GM12865 (cell line): ENCODE measurements around the gene ZNF683.

ENCODE experiments used
- DNase-seq: peaks from one replicate; pipeline ENCODE4 v3.0.0; 2010; ENCODE audit warnings: low read depth
- H3K4me3 ChIP-seq: 2 replicates; pipeline ENCODE4 v1.5.1; 2011; ENCODE audit warnings: mild to moderate bottlenecking, low read depth, low read length, control low read depth
- TF ChIP-seq, protein P1 (sequence below): IDR thresholded peaks from 2 replicates; pipeline ENCODE4 v1.5.1; 2011; ENCODE audit warnings: low read length, control low read depth, low read depth, inconsistent platforms; ENCODE audit not compliant: insufficient read depth; ENCODE audit errors: missing control alignments

Gene ZNF683

DNA sequence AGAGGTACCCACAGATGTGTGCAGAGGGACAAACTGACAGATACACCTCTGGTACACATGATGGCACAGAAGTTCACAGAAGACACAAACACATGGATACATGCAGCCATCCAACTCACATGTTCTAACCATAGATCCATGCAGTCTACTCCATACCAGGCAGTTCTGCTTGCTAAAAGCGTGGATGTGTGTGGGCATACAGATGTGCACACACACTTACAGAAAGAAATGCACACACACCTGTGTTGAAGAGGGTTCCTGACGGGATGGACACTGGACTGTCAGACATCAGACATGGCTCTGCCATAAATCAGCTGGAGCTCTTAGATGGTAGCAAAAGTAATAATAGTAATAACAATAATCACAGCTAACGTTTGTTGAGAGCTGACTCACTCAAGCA is 48.0 kb downstream of the ZNF683 start:
- TF ChIP-seq, protein P1, sequence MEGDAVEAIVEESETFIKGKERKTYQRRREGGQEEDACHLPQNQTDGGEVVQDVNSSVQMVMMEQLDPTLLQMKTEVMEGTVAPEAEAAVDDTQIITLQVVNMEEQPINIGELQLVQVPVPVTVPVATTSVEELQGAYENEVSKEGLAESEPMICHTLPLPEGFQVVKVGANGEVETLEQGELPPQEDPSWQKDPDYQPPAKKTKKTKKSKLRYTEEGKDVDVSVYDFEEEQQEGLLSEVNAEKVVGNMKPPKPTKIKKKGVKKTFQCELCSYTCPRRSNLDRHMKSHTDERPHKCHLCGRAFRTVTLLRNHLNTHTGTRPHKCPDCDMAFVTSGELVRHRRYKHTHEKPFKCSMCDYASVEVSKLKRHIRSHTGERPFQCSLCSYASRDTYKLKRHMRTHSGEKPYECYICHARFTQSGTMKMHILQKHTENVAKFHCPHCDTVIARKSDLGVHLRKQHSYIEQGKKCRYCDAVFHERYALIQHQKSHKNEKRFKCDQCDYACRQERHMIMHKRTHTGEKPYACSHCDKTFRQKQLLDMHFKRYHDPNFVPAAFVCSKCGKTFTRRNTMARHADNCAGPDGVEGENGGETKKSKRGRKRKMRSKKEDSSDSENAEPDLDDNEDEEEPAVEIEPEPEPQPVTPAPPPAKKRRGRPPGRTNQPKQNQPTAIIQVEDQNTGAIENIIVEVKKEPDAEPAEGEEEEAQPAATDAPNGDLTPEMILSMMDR = no peak
- DNase-seq = no peak
- H3K4me3 ChIP-seq = no peak overlapping the region

DNA sequence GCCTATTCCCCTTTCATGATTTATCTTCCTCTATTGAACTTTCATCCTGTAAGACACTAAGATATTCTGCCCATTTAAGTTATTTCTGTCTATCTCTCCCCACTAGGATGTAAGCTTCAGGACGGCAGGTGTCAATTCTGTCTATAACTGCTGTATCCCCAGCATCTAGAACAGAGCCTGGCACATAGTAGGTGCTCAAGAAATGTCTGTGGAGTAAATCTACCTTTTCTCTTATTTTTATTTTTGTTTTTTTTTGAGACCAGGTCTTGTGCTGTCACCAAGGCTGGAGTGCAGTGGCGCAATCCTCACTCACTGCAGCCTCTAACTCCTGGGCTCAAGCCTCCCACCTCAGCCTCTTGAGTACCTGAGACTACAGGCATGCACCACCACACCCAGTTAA is 49.2 kb downstream of the ZNF683 start:
- TF ChIP-seq, protein P1 = no peak
- H3K4me3 ChIP-seq = no peak overlapping the region

DNA sequence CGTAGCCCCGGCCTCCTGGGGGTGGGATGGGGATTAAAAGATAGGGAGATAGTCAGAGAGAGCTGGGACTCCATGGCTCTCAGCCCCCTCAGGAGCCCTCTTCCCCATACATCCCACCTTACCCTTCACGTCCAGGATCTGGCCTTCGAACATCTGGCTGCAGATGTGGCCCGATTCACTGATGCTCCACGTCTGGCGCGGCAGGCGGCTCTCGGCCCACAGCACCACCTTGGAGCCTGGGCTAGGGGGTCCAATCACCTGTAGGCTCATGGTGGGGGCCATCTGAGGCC is 50.6 kb downstream of the ZNF683 start:
- TF ChIP-seq, protein P1 = no peak
- H3K4me3 ChIP-seq = no peak overlapping the region
- no peak for DNase-seq

More for the DNA sequence above, 49.2 kb downstream of the ZNF683 start:
- DNase-seq = no peak

DNA sequence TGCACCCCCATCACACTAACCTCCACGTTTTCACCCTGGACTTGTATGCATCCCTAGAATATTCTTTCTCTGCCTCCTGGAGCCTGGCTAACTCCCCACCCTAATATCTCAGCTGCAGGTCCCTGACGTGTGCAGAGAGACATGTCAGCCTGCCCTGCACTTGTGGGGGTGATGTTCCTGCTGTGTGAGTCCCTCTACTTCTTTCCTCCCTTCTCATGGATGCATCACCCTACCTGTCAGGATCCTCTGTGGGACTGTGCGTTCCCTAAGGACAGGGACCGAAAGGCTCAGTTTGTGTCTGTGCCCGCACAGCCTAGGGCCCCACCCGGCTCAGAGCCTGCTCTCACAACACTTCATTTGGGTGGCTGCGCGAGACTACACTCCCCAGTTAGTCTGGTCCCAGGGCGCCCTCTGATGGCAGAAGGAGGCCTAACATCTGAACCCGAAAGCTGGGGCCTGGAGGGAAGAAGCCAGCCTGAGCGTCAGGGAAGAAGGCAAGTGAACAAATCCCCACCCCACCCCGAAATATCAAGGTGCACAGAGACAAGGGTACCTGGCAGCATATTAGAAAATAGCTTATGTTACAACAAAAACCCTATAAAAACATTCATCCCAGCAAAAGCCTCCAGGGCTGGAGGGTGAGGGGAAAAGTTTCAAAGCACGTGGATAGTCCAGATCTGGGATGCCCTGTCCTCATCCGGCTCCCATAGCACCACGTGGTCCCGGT is 51.1 kb downstream of the ZNF683 start:
- TF ChIP-seq, protein P1 = peak; percentile 91
- peak; percentile 92 for DNase-seq
- H3K4me3 ChIP-seq = no peak overlapping the region

DNA sequence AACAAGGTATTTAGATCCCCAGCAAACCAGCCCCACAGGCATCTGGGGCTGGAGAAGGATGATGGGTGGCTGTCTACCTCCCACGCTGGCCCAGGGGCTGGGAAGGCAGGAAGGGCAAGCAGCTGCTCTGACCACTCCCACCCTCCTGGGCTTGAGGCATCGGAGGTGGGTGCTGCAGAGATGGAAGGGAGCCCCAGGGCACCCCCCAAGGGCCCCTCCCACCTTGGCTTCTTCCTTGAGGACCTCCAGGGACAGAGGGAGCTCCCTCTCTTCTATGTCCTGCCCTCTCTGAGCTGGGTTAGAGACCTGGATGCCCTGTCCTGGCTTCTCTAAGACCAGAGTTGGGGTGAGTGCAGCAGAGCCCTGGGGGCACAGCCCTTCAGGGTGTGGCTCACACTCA is 51.7 kb downstream of the ZNF683 start:
- H3K4me3 ChIP-seq = no peak overlapping the region
- no peak for DNase-seq
- TF ChIP-seq, protein P1 = no peak

DNA sequence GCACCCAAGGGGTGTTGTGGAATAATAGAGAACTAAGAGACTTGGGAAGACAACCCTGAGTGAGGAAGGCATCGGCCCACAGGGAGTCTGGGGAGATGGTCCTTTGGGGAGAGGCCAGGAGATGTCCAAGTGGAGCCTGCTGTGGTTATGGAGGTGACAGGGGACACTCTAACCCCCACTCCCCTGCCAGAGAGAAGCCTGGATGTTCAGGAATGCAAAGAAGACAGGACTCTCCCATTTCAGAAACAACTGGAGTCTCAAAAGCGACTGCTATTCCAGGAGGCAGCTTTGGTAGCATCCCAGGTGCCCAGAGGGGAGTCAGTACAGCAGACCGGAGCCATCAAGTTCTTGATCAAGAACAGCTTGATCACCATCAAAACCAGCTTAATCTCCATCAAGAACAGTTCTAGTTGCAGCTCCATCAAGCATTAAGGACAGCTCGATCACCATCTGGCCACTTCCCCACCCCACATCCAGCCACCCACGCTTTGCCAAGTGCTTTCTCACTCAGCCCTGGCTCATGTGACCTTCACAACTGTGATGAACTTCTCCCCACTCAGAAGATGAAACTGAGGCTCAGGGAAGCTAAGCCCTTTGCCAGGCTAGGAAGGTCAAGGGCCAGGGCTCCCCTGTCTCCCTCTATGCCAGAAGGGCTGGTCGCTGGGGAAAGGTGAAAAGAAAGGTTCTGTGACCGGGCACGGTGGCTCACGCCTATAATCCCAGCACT is 54.0 kb downstream of the ZNF683 start:
- peak; percentile 67 for DNase-seq
- TF ChIP-seq, protein P1 = no peak
- peak overlapping the region; percentile 81 for H3K4me3 ChIP-seq
